HCT116 (cell line): ENCODE measurements around the gene AMELX. TPM values are rescaled to one million over a fixed set of nuclear protein-coding genes. Genes with fewer than 3 reads are reported as not detected.

Experiments used
- ATAC-seq: fragments of 200-7000 bp; cut with Tn5 transposase; 2 replicates; pipeline ENCODE4 v1.9.1; 2020; ENCODE audit warnings: mild to moderate bottlenecking, moderate library complexity
- BruUV-seq: library from RNA; stranded (reverse); fragments of 400-500 nt; replicated peaks from 2 replicates; lab custom pipeline; 2021; lab: Mats Ljungman, UMichigan
- CTCF ChIA-PET: fragments of 300-600 bp; sonication (Branson Sonifier 250); formaldehyde crosslinking; loops from one replicate; lab custom pipeline; 2021; ENCODE audit warnings: antibody characterized with exemption; lab: Charles Lee
- POLR2A ChIA-PET: fragments of 300-600, 350-600 bp; sonication (Branson Sonifier 250); formaldehyde crosslinking; loops from one replicate; lab custom pipeline; 2021; ENCODE audit warnings: antibody characterized with exemption; lab: Charles Lee
- RAD21 ChIA-PET, 2 experiments: fragments of 300-600 bp; sonication (Branson Sonifier 250); formaldehyde crosslinking; loops; one replicate each; lab custom pipeline; 2023; ENCODE audit warnings: low total read pairs in 2 of 2; ENCODE audit not compliant: uncharacterized antibody in 2 of 2, unreplicated experiment in 2 of 2, low non-redundant PET in 1 of 2; lab: Charles Lee
- DNase-seq: peaks from one replicate; pipeline ENCODE4 v3.0.0-alpha.2; 2010; ENCODE audit warnings: low read depth, low spot score
- H2AFZ ChIP-seq: fragments of 200-600 bp; shearing (Covaris generic), sonication (generic); 2 replicates; pipeline ENCODE4 v1.6.1; 2017; ENCODE audit warnings: low read depth, mixed run types, mixed read lengths, antibody characterized with exemption, low read length; ENCODE audit not compliant: poor library complexity, severe bottlenecking
- H3K27ac ChIP-seq: 2 replicates; pipeline ENCODE4 v1.5.1; 2012; ENCODE audit warnings: low read depth, low read length
- H3K27me3 ChIP-seq: fragments of 200-600 bp; sonication (generic); 2 replicates; pipeline ENCODE4 v1.6.1; 2016; ENCODE audit warnings: mixed run types, low read length, mixed read lengths; ENCODE audit not compliant: insufficient read depth
- H3K36me3 ChIP-seq, 2 experiments: fragments of 200-500 bp in 1 of 2; fragments of 200-600 bp in 1 of 2; sonication (Bioruptor generic) in 1 of 2; sonication (generic) in 1 of 2; 2 replicates each; pipeline versions ENCODE4 v1.5.1 to v1.6.1; 2014 to 2016; ENCODE audit warnings: low read length in 2 of 2, inconsistent platforms in 1 of 2, mixed read lengths in 1 of 2, mixed run types in 1 of 2; ENCODE audit not compliant: insufficient read depth in 2 of 2, control insufficient read depth in 1 of 2
- H3K4me1 ChIP-seq, 2 experiments: fragments of 200-600 bp in 1 of 2; sonication (generic) in 1 of 2; 2 replicates each; pipeline versions ENCODE4 v1.5.1 to v1.6.1; 2012 to 2017; ENCODE audit warnings: low read length in 2 of 2, inconsistent platforms in 1 of 2, mild to moderate bottlenecking in 1 of 2, mixed read lengths in 1 of 2, mixed run types in 1 of 2, moderate library complexity in 1 of 2; ENCODE audit not compliant: insufficient read depth in 2 of 2, control insufficient read depth in 1 of 2
- H3K4me2 ChIP-seq: fragments of 200-600 bp; sonication (generic); 2 replicates; pipeline ENCODE4 v1.6.1; 2017; ENCODE audit warnings: mixed run types, low read length, mixed read lengths
- H3K4me3 ChIP-seq, 2 experiments: fragments of 200-600 bp in 1 of 2; sonication (generic) in 1 of 2; replicated peaks in 1 of 2; 2 replicates each; pipeline ENCODE4 v1.5.1; 2011 to 2016; ENCODE audit warnings: low read length in 2 of 2, control low read depth in 1 of 2, low read depth in 1 of 2, mild to moderate bottlenecking in 1 of 2, mixed read lengths in 1 of 2, mixed run types in 1 of 2
- H3K79me2 ChIP-seq: fragments of 200-600 bp; sonication (generic); 2 replicates; pipeline ENCODE4 v1.6.1; 2017; ENCODE audit warnings: mild to moderate bottlenecking, mixed run types, low read length, moderate library complexity, mixed read lengths; ENCODE audit not compliant: insufficient read depth
- H3K9ac ChIP-seq: fragments of 200-600 bp; sonication (generic); 2 replicates; pipeline ENCODE4 v1.6.1; 2016; ENCODE audit warnings: low read length, mixed read lengths
- H3K9me2 ChIP-seq: fragments of 200-600 bp; sonication (generic), shearing (Covaris generic); 2 replicates; pipeline ENCODE4 v1.6.1; 2017; ENCODE audit warnings: mixed run types, mild to moderate bottlenecking, moderate library complexity; ENCODE audit not compliant: insufficient read depth
- H3K9me3 ChIP-seq, 2 experiments: fragments of 200-500 bp in 1 of 2; fragments of 200-600 bp in 1 of 2; sonication (Bioruptor generic) in 1 of 2; sonication (generic) in 1 of 2; 2 replicates each; pipeline ENCODE4 v1.6.1; 2014 to 2017; ENCODE audit warnings: low read length in 2 of 2, mixed read lengths in 2 of 2, inconsistent platforms in 1 of 2, low read depth in 1 of 2, mild to moderate bottlenecking in 1 of 2, mixed run types in 1 of 2, moderate library complexity in 1 of 2; ENCODE audit not compliant: control insufficient read depth in 1 of 2, insufficient read depth in 1 of 2
- H4K20me1 ChIP-seq: fragments of 200-600 bp; sonication (generic), shearing (Covaris generic); 2 replicates; pipeline ENCODE4 v1.6.1; 2017; ENCODE audit warnings: mixed run types, mild to moderate bottlenecking, moderate library complexity; ENCODE audit not compliant: insufficient read depth
- CBX3 ChIP-seq: IDR thresholded peaks from 2 replicates; pipeline ENCODE4 v1.6.1; 2012; ENCODE audit warnings: low read depth
- EGR1 ChIP-seq: IDR thresholded peaks from 2 replicates; pipeline ENCODE4 v1.6.1; 2012; ENCODE audit warnings: low read depth
- ELF1 ChIP-seq: IDR thresholded peaks from 2 replicates; pipeline ENCODE4 v1.6.1; 2012; ENCODE audit warnings: low read depth, borderline replicate concordance
- EZH2 ChIP-seq: fragments of 200-600 bp; sonication (generic); IDR thresholded peaks from 2 replicates; pipeline ENCODE4 v1.6.1; 2017; ENCODE audit warnings: antibody characterized with exemption, mixed run types
- EZH2phosphoT487 ChIP-seq: fragments of 200-600 bp; IDR thresholded peaks from 2 replicates; pipeline ENCODE4 v1.6.1; 2018; ENCODE audit warnings: antibody characterized with exemption, borderline replicate concordance
- FOSL1 ChIP-seq: IDR thresholded peaks from 2 replicates; pipeline ENCODE4 v1.6.1; 2012; ENCODE audit warnings: low read depth
- JUND ChIP-seq: IDR thresholded peaks from 2 replicates; pipeline ENCODE4 v1.6.1; 2012
- MAX ChIP-seq: IDR thresholded peaks from 2 replicates; pipeline ENCODE4 v1.6.1; 2012
- POLR2A ChIP-seq: IDR thresholded peaks from 2 replicates; pipeline ENCODE4 v1.7.0; 2011; ENCODE audit warnings: borderline replicate concordance; ENCODE audit not compliant: insufficient read depth, insufficient read length; ENCODE audit errors: extremely low read depth
- POLR2AphosphoS5 ChIP-seq: IDR thresholded peaks from 2 replicates; pipeline ENCODE4 v1.6.1; 2011; ENCODE audit warnings: mild to moderate bottlenecking, low read depth, low read length, moderate library complexity
- RAD21 ChIP-seq: IDR thresholded peaks from 2 replicates; pipeline ENCODE4 v1.6.1; 2012; ENCODE audit warnings: low read depth, mild to moderate bottlenecking
- SP1 ChIP-seq: IDR thresholded peaks from 2 replicates; pipeline ENCODE4 v1.6.1; 2012; ENCODE audit warnings: low read depth
- SRF ChIP-seq: IDR thresholded peaks from 2 replicates; pipeline ENCODE4 v1.6.1; 2012; ENCODE audit warnings: low read depth
- TCF7L2 ChIP-seq: IDR thresholded peaks from 2 replicates; pipeline ENCODE4 v1.7.0; 2011; ENCODE audit warnings: borderline replicate concordance, inconsistent platforms; ENCODE audit not compliant: insufficient read depth, insufficient read length; ENCODE audit errors: extremely low read depth
- ZFX ChIP-seq: fragments of 450-650 bp; IDR thresholded peaks from 2 replicates; pipeline ENCODE4 v1.6.1; 2017
- ZNF274 ChIP-seq: fragments of 200-500 bp; sonication (Bioruptor generic); IDR thresholded peaks from 2 replicates; pipeline ENCODE4 v1.6.1; 2014; ENCODE audit warnings: mild to moderate bottlenecking, low read depth, low read length, inconsistent platforms
- intact Hi-C: fragments of 100-400 bp; cut with micrococcal nuclease; formaldehyde crosslinking; loops from 2 replicates; pipeline ENCODE4 v1.10.0; 2022
- total RNA-seq: library from RNA; stranded (reverse); gene quantifications from one replicate; pipeline ENCODE4 v1.2.1, GENCODE V29; 2021; ENCODE audit not compliant: unreplicated experiment
- TF ChIP-seq, protein P1 (sequence below): IDR thresholded peaks from 2 replicates; pipeline ENCODE4 v1.6.1; 2011; ENCODE audit warnings: mild to moderate bottlenecking, low read length, moderate library complexity; ENCODE audit not compliant: insufficient replicate concordance; ENCODE audit errors: extremely low read depth
- TF ChIP-seq, protein P2 (sequence below), 3 experiments: fragments of 200-600 bp in 1 of 3; sonication (generic) in 1 of 3; IDR thresholded peaks in 2 of 3; conservative IDR thresholded peaks in 1 of 3; 2 replicates each; pipeline ENCODE4 v1.5.1; 2012 to 2017; ENCODE audit warnings: low read depth in 2 of 3, low read length in 2 of 3, antibody characterized with exemption in 1 of 3, borderline replicate concordance in 1 of 3, control low read depth in 1 of 3, mild to moderate bottlenecking in 1 of 3, mixed read lengths in 1 of 3, mixed run types in 1 of 3, moderate library complexity in 1 of 3; ENCODE audit not compliant: insufficient read depth in 1 of 3
- TF ChIP-seq, protein P3 (sequence below): IDR thresholded peaks from 2 replicates; pipeline ENCODE4 v1.6.1; 2012

AMELX gene
- total RNA-seq, 1 experiment from 2014 or later: not detected

DNA sequence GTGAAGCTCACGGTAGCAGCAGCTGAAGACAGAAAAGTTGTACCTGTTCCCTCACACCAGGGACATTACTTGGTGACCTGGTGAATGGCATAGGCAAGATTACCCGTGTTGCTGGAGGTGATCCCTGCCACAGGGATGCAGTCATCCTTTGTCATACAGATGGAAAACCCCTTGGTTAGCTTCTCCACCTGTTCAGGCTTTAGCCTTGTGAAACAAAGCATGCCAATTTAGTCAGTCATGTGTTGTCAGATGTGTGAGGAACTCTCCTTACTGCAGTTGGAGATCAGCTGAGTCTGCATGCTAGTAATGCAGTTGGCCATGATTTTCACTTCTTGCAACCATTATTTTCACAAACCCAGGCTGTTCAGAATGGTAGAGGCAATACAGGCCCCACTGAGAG, 41.0 kb downstream of the AMELX start:
- no peak overlapping the region for H3K27ac ChIP-seq
- ATAC-seq: no peak
- H3K9ac ChIP-seq: no peak overlapping the region
- ChIA-PET RAD21 (no interaction called here), CTCF (no interaction called here), POLR2A (no interaction called here)
- H3K79me2 ChIP-seq: no peaks in the 10 kb centered on the region
- no peaks in the 10 kb centered on the region for H3K9me3 ChIP-seq
- no peaks in the 10 kb centered on the region for H3K9me2 ChIP-seq
- no peak overlapping the region for H3K4me2 ChIP-seq
- BruUV-seq: no TSS peak
- no peaks in the 10 kb centered on the region for H3K36me3 ChIP-seq
- intact Hi-C loops: no loop called here
- no peaks in the 10 kb centered on the region for H3K4me1 ChIP-seq
- H4K20me1 ChIP-seq: no peaks in the 10 kb centered on the region
- no peak overlapping the region for H2AFZ ChIP-seq
- no peak for DNase-seq
- no peaks in the 10 kb centered on the region for H3K27me3 ChIP-seq
- no peak for TF ChIP-seq EGR1
- TF ChIP-seq EZH2phosphoT487: no peak
- no peak for TF ChIP-seq SRF
- TF ChIP-seq ELF1: no peak
- TF ChIP-seq, protein P1, sequence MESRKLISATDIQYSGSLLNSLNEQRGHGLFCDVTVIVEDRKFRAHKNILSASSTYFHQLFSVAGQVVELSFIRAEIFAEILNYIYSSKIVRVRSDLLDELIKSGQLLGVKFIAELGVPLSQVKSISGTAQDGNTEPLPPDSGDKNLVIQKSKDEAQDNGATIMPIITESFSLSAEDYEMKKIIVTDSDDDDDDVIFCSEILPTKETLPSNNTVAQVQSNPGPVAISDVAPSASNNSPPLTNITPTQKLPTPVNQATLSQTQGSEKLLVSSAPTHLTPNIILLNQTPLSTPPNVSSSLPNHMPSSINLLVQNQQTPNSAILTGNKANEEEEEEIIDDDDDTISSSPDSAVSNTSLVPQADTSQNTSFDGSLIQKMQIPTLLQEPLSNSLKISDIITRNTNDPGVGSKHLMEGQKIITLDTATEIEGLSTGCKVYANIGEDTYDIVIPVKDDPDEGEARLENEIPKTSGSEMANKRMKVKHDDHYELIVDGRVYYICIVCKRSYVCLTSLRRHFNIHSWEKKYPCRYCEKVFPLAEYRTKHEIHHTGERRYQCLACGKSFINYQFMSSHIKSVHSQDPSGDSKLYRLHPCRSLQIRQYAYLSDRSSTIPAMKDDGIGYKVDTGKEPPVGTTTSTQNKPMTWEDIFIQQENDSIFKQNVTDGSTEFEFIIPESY: no peak
- TF ChIP-seq ZNF274: no peak
- no peak for TF ChIP-seq ZFX
- TF ChIP-seq, protein P2, sequence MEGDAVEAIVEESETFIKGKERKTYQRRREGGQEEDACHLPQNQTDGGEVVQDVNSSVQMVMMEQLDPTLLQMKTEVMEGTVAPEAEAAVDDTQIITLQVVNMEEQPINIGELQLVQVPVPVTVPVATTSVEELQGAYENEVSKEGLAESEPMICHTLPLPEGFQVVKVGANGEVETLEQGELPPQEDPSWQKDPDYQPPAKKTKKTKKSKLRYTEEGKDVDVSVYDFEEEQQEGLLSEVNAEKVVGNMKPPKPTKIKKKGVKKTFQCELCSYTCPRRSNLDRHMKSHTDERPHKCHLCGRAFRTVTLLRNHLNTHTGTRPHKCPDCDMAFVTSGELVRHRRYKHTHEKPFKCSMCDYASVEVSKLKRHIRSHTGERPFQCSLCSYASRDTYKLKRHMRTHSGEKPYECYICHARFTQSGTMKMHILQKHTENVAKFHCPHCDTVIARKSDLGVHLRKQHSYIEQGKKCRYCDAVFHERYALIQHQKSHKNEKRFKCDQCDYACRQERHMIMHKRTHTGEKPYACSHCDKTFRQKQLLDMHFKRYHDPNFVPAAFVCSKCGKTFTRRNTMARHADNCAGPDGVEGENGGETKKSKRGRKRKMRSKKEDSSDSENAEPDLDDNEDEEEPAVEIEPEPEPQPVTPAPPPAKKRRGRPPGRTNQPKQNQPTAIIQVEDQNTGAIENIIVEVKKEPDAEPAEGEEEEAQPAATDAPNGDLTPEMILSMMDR (IDR thresholded peaks at IDR 0.05 in 2 of 3, conservative IDR thresholded peaks at IDR 0.05 in 1 of 3; ENCODE audit: borderline replicate concordance in 1 of 3, insufficient read depth in 1 of 3, low read depth in 2 of 3, low read length in 2 of 3): no peak
- no peak for TF ChIP-seq MAX
- TF ChIP-seq, protein P3, sequence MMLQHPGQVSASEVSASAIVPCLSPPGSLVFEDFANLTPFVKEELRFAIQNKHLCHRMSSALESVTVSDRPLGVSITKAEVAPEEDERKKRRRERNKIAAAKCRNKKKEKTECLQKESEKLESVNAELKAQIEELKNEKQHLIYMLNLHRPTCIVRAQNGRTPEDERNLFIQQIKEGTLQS: no peak
- TF ChIP-seq POLR2A: no peak
- TF ChIP-seq TCF7L2: no peak
- TF ChIP-seq CBX3: no peak
- no peak for TF ChIP-seq POLR2AphosphoS5
- TF ChIP-seq EZH2: no peak
- no peak for TF ChIP-seq JUND
- TF ChIP-seq FOSL1: no peak
- TF ChIP-seq SP1: no peak
- no peak for TF ChIP-seq RAD21
- TF ChIP-seq, all 23 proteins: peak for 0
- H3K4me3 ChIP-seq: no peak overlapping the region
